ENCODE data around the gene CSNK1G1.

Gene CSNK1G1

DNA sequence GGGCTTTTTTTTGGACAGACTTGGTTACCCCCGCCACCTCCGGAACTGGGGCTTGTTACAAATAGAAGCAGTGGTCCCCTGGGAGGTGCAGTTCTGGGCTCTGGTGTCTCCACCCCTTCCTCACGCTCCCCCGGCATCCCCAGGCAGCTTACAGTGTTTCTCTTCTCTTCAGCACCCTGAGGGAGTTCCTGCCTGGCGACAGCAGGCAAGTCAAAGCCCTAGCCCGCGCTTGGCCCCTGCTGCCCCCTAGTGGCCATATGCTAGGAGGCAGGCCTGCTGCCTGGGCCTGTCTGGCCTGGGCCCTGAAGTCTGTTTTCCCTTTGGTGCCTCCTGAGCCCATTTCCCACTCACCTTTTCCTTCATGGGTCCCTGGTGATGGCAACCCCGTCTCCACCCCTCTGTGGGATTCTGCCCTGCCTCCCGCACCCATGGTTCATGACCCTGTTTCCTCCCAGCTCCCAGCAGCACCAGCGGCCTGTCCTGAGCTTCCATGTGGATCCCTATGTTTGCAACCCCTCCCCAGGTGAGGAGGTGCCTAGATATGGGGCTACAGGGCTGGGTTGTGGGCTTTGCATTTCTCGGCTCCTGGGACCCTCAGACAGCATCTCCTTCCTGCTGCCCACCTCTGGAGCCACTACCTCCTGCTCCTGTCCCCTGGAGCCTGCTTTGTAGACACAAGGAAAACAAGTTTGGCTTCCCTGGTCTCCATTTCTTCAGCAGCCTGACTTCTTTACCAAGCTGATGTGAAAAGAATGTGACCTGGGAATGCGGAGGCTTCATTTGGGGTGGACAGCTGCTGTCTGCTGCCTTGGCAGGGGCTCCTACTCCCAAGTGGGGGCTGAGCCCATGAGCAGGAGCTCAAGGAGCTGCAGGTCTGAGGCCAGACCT lies 202.2 kb downstream of the CSNK1G1 start:
- DNase-seq (ENCODE audit: low read depth), result peak; percentile 88

DNA sequence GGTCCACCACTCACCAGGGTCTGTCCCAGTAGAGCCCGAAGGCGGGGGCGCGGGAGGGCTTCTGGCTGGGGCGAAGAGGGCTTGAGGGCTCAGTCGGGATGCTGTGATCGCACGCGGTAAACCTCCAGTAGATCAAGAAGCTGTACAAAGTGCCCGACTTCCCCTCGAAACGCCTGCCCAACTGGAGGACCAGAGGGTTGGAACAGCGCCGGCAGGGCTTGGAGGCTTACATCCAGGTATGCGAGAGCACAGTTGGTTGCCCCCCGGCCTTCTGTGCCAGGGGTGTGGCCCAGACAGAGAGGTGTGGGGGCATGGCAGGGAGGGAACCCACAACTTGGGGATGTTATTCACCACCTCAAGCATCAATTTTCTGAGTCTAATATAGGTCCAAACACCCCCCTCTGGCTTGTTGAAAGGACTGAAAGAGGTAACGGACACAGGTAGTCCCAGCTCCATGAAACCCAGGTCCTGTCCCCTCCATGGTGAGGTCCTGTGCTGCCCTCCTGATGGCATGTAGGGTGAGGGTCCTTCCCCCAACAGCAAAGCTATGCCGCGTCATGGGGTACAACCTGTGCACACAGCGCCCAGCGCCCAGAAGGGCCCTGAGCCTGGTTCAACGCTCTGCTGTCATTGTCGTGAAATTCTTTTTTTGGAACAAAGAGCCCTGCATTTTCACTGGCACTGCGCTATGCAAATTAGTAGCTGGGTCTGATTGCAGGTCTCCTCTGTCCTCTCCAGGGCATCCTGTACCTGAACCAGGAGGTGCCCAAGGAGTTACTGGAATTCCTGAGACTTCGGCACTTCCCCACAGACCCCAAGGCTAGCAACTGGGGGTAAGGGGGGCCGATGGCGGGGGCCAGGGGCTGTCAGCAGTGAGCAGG lies 203.2 kb downstream of the CSNK1G1 start:
- no peak for DNase-seq (ENCODE audit: low read depth)

DNA sequence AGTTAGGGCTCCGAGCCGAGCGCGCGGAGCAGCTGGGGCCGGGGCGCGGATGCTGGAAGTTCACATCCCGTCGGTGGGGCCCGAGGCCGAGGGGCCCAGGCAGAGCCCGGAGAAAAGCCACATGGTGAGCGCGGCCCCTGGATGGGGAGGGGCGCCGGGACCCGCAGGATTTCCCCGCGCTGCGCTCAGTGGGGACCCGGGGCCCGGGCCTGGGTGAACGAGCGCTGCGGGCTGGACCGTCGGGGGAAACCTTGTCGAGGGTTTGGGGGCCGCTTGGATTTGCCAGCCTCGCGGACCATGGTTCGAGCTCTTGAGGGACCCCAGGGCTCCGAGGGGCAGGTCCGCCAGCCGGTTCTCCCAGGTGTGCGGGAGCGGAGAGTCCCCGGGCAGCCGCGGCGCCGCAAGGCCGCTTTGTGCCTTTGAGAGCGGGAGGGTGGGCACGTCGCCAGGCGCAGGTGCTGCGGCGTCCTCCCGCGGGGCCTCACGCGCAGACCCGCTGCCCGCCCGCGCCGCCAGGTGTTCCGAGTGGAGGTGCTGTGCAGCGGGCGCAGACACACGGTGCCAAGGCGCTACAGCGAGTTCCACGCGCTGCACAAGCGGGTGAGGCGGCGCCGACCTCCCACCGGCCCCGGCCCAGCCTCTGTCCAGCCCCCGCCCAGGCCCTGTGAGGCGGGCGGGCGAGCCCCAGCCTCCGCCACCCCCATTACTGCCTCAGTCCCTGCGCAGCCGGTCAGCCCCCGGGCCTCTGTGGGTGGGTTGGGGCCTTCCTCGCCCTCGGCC lies 204.1 kb downstream of the CSNK1G1 start, which contains the start of gene SNX22:
SNX22 (plus strand) TSS at position 5 of the 780 bp plus-strand sequence; CDS start at position 50, 45 bp downstream.
- no peak for DNase-seq (ENCODE audit: low read depth)

DNA sequence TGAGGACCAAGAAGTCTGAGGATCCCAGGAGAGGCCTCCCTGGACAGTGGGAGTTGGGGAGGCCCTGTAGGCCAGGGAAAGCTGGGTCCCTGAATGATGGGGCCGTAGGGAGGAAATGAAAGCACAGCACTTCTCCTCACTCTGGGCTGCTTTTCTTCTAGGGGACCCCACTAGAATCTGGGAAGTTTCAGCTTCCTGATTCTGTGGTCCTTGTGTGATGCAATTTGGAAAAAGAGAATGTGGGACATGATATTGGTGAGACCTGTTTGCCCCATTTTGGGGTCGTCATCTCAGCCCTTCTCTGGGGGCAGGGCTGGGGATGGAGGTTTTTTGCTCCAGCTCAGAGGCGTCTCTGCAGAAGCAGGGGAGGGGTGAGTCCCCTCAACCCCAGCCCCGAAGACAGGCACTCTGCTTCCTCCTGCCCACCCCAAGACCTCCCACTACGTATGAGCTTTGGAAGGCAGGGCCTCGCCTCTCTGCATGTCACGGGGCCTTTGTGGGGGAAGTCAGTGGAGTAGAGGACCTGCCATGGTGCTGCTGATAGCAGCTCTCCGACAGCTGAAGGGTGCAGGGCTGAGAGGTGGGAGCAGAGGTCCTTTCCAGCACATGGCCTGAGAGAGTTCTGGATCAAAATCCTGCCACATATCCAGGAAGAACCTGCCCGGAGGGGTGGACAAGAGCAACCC lies 205.9 kb downstream of the CSNK1G1 start:
- DNase-seq (ENCODE audit: low read depth), result no peak

DNA sequence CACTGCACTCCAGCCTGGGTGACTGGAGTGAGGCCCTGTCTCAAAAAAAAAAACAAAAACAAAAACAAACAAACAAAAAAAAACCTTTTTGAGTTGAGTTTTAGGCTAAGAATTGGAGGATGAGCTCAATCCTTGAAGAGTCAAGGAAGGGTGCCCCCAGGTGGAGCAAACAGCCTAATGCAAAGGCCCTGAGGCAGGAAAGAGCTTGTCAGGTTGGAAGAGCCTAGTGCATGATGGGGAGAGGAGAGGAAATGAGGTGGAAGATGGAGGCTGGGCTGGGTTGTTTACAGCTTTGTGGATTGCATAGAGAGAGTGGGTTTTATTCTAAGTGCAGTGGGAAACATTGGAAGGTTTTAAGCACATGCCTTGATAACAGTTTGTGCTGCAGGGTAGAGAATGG lies 206.5 kb downstream of the CSNK1G1 start:
- DNase-seq (ENCODE audit: low read depth), result no peak

DNA sequence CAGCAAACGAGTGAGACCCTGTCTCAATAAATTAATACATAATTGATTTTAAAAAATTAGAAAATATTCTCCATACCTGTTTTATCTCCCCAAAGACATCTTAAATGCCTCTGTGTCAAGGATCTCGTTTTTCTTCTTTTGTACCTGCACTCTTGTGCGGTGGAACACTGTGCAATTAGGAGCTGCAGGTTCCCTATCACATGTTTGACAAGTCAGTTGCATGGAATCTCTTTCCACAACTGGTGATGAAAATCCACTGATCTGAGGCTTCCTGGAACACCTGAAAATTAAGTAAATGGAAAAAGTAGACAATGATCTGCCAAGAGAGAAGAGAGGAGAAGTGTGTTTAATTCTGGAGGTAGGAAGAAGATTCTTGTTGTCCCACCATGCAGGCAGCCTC lies 207.4 kb downstream of the CSNK1G1 start:
- DNase-seq (ENCODE audit: low read depth), result no peak

DNA sequence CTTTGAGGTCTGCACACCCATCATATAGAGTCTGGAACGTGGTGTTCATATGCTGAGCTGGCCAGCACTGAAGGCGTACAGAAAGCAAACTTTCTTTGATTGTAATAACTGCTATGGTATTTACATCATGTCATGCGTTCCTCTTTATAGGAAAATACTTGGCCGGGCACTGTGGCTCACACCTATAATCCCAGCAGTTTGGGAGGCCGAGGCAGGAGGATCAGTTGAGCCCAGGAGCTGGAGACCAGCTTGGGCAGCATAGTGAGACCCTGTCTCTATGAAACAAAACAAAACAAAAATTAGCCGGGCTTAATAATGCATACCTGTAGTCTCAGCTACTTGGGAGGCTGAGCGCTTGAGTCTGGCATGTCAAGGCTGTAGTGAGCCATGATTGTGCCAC lies 207.8 kb downstream of the CSNK1G1 start:
- DNase-seq (ENCODE audit: low read depth), result no peak

DNA sequence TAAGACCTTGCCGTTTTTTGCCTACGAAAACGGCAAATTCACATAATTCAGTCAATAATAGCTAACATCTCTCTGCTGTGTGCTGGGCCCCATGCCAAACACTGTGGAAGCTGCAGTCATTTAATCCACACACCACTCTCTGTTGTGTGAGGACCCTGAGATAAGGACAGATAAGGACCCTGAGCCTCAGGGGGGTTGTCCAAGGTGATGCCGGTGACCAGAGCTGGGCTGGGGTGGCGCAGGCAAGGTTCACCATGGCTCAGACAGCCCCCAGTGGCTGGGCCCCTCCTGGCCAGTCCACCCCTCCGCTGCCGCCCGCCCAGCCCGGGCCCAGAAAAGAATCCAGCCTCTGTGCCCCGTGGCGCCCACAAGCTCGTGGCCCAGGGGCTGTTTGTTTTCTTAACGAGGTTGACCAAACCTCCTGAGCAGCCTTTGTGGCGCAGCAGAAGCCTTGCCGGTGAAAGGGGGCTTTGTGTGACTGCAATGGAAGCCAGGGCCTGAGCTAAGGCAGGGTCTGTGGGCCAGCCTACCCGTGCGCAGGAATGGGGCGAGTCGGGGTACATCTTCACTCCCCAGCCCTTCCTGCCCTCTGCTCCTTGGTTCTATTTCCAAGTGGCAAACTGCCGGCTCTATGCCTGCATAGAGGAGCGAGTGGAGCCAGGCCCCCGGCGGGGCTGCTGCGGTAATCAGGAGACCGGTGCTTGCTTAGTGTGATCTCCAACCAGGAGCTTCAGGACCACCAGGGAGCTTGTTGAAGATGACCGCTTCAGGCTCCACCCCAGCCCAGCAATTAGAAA lies 208.9 kb downstream of the CSNK1G1 start:
- no peak for DNase-seq (ENCODE audit: low read depth)

DNA sequence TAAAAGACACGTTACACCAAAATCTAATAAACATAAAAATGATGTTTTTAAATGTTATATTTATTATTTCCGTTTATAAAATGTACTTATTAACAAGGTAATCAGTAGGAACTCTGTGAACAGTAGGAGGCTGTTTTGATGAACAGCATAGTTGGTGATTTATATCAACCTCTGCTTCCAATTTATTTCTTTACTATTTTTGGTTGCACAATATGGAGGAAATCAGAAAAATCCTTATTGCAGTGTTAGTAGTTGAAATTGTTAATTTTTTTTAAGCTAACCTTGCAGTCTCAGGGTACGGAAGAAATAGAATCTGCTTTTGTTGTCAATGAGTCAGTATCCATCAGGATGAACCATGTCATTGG lies 209.5 kb downstream of the CSNK1G1 start:
- DNase-seq (ENCODE audit: low read depth), result no peak

DNA sequence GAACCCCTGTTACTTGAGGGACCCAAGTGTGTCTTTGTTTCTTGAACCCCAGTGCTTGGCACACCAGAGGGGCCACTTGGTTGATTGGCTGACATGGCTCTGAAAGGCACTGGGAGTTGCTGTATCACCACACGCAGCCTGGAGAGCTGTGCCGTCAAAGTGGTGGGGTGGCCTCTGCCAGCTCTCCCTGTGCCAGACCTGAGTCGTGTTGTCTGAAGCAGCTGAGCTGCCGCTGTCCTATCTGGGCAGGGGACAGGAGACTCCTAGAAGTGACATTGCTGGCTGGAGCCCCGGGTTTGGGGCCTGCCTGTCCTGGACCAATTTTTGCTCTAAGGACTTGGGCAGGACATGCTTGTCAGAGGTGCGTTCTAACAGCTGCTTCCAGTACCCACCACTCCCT lies 209.9 kb downstream of the CSNK1G1 start:
- DNase-seq (ENCODE audit: low read depth), result no peak

DNA sequence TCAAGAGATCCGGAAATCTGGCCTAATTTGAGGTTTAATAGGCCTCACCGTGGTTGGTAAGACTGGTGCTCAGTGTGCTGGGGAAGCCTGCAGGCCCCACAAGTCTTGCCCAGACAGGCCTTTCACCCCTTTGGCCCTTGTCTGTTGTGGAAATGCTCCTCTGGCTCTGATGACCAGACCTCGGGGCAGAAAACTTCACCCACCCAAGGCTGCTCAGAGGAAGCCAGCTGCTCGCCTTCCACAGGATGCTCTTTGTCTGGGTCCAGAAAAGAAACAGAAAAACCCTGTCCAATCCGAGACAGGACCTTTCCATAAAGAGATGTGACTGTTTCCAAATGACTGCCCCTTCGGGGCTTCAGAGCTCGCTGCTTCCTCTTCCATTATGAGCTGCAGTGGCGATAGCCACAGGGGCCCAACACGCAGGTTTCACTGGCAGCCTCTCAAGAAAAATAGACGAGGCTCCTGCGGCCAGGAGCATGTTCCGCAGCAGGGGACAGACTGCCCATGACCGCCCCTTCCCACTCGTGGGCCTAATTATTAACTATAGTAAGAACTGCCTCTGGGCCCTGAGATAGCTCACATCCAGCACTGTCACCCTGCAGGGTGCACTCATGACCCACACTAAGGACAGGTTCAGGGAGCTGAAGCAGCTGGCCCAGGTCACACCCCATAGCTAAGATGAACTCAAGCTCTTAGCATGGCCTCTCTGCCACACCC lies 211.2 kb downstream of the CSNK1G1 start:
- no peak for DNase-seq (ENCODE audit: low read depth)

DNA sequence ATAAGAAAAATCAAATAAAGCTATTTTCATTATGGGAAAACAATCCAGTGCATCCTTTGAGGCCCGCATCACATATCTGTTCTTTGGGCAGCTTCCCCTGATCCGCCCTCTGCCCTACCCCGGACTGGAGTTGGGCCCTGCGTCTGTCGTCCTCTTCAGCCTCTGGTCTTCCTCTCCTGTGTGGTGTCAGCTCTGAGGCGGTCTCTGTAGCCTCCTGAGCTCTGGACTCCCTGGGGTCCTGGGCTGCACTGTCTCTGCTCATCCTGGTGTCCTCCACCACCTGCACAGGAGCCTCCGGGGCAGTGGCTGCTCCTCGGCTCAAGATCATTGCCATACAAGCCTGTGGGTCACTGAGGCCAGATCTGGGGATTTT lies 211.8 kb downstream of the CSNK1G1 start:
- no peak for DNase-seq (ENCODE audit: low read depth)

DNA sequence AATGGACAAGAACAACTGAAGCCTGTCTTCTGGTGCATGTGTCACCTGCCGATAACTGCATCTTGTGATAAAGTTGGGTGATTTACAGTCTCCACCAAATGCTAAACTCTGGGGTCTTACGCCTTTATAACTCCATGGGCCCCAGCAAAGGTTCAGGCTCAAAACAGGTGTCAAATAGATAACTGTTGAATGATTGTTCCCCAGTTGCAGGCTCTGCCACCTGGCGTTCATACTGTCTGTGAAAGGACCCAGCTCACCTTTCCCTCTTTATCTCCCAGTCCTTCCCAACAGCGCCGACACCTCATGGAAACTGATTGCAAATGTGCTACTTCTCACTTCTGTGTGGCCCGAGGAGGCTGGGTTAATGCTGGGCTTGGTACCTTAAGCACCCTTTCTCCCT lies 212.7 kb downstream of the CSNK1G1 start:
- DNase-seq (ENCODE audit: low read depth), result no peak

DNA sequence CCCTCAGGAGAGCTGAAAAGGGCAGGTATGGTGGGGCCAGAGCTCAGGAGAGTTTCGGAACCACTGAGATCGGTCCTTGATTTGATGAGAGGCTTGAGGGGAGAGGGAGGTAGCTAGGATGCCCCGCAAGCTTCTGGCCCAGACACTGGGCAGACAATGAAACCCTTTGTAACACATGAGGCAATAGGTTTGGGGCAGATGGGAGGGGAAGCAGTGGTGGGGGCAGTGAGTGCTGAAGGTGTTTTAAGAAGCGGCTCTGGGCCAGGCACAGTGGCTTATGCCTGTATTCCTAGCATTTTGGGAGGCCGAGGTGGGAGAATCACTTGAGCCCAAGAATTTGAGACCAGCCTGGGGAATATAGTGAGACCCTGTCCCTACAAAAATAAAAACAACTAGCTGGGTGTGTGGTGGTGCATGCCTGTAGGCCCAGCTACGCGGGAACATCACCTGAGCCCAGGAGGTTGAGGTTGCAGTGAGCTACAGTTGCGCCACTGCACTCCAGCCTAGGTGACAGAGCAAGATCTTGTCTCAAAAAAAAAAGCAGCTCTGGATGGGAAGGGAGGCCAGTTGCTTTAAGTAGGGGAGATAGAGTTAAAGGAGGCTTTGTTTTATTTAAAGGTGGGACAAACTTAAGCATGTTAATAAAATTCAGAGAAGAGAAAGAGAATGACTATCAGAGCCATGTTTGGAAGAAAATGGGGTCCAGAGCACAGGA lies 214.0 kb downstream of the CSNK1G1 start:
- no peak for DNase-seq (ENCODE audit: low read depth)

DNA sequence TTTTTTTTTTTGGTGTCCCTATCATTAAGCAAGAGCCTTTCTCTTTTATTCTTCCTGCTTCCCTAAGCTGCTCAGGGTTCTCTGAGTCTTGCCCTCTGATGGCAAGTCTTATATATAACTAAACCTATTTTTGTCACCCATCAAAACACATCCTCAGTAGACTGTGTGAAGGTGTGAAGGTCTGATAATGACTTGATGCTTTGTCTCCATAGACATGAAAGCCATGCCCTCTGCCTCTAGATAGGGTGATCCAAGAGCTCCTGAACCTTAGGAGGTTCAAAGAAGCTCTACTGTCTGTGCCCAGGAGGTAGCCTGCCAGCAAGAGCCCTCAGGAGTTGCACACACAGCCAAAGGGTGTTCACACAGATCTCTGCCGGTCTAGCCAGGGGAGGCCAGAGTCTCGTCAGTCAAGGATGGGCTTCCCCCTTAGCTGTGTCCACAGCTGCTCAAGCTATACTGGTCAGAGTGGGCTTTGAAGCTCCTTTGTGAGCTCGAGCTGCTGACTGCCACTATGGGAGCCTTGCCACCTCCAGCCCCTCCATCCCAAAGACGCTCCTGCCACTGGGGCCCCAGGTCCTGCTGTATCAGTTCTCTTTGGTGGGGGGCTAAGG lies 217.5 kb downstream of the CSNK1G1 start:
- DNase-seq (ENCODE audit: low read depth), result no peak

DNA sequence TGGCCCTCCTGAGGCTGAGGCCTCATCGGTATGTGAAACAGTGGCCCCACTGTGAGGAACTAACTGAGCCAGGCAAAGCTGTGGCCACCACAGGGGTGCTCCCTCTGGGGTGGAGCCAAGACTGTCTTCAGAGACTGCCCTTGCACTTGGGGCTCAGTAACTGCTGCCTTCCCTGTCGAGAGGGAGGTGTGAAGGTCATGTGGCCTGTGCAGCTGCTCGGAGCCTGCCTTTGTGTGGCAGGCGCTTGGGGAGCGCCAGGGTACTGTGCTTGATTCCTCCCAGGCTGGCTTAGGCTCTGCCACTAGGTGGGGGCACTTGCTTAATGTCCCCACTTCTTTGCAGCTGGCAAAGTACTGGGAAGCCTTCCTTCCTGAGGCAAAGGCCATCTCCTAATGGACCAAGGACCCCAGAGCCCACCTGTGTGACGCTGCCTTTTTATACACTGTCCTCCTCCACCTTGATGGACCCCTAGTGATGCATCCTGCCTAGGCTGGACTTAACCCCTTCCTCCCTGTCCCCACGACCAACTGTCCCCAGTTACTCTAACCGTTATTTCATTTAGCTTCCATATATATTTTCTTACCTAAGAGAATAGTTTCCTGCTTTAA lies 218.6 kb downstream of the CSNK1G1 start:
- DNase-seq (ENCODE audit: low read depth), result no peak

DNA sequence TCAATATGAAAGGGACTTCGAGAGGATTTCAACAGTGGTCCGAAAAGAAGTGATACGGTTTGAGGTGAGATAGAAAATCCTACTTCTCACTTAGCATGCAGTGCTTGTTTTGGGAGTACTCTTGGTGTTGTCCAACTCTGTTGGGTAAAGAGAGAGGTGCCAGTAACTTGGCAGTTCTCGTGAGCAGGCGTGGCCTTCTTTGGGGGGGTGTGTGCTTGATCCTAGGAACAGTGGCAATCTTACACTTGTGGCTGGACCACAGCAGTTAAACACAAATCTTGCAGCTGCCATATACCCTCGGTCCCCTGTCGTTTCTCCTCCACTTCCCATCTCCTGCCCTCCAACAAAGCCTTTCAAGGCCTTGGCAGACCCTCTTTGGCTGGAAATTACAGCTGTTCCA lies 219.6 kb downstream of the CSNK1G1 start:
- DNase-seq (ENCODE audit: low read depth), result no peak

DNA sequence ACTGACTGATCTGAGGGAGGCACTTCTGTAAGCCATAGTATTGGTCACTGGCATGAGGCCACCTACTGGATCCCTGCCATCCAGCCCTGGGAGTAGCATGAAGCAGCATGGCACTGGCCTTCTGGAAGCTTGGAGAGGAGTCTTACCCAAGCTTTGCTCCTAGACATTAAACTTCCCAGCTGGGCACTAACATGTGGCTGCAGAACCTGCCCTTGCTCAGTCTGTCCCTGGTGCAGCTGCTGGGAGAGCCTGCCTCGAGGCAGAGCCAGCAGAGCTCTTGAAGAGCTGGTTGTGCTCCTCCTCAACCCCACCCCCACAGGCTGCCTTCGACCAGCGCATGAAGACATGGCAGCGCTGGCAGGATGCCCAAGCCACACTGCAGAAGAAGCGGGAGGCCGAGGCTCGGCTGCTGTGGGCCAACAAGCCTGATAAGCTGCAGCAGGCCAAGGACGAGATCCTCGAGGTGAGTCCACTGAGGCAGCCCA lies 221.6 kb downstream of the CSNK1G1 start:
- no peak for DNase-seq (ENCODE audit: low read depth)
